ENCODE measurements around the gene BIK. TPM values are rescaled to one million over a fixed set of nuclear protein-coding genes. Genes with fewer than 3 reads are reported as not detected.
"Not testable (repeated sequence)": the region's sequence is repeated elsewhere in the genome, so short reads cannot be mapped to it uniquely, and the experiment has no call there.

BIK gene
- total RNA-seq, 2 experiments from 2014 or later: 0.64 to 1.8 TPM

- H3K4me1 Mint-ChIP-seq: peaks cover 8% of the 10 kb centered on the region
- POLR2A ChIA-PET: interaction anchor here (1.9 kb wide), 1 partner anchor 477 kb away, joined by 4 read pairs; the partner anchor contains the start of gene POLDIP3
- peaks cover 2% of the 10 kb centered on the region for H3K36me3 Mint-ChIP-seq
- H3K9me3 Mint-ChIP-seq: peaks cover 4% of the 10 kb centered on the region
- H3K4me3 Mint-ChIP-seq: no peak overlapping the region
- peaks cover 2% of the 10 kb centered on the region for H3K27me3 Mint-ChIP-seq
- ATAC-seq (ENCODE audit: low read depth) (no peak), DNase-seq (no peak)
- no peak overlapping the region for H3K27ac Mint-ChIP-seq
Observed at GRCh38 chr22:43092085-43092484, 18.5 kb upstream of the BIK start.

- no peak overlapping the region for H3K27ac Mint-ChIP-seq
- H3K4me3 Mint-ChIP-seq: no peak overlapping the region
- peaks cover 5% of the 10 kb centered on the region for H3K4me1 Mint-ChIP-seq
- ATAC-seq (ENCODE audit: low read depth) (no peak), DNase-seq (no peak)
- peaks cover 2% of the 10 kb centered on the region for H3K27me3 Mint-ChIP-seq
- H3K36me3 Mint-ChIP-seq: peaks cover 2% of the 10 kb centered on the region
- POLR2A ChIA-PET: no interaction called here
- H3K9me3 Mint-ChIP-seq: peaks cover 4% of the 10 kb centered on the region
Observed at GRCh38 chr22:43094085-43094484, 16.5 kb upstream of the BIK start.

- ATAC-seq (ENCODE audit: low read depth): no peak
- H3K4me3 Mint-ChIP-seq: no peak overlapping the region
- POLR2A ChIA-PET: no interaction called here
Observed at GRCh38 chr22:43094551-43094950, 16.0 kb upstream of the BIK start.

GRCh38 chr22:43096420-43096819 is 14.1 kb upstream of the BIK start:
- H3K27ac Mint-ChIP-seq: no peak overlapping the region
- POLR2A ChIA-PET: interaction anchor here (0.6 kb wide), 1 partner anchor 51 kb away, joined by 3 read pairs; no protein-coding TSS in a partner anchor

More at GRCh38 chr22:43094551-43094950, 16.0 kb upstream of the BIK start:
- peaks cover 4% of the 10 kb centered on the region for H3K9me3 Mint-ChIP-seq
- peaks cover 2% of the 10 kb centered on the region for H3K36me3 Mint-ChIP-seq
- H3K27ac Mint-ChIP-seq: no peak overlapping the region
- peaks cover 2% of the 10 kb centered on the region for H3K27me3 Mint-ChIP-seq
- H3K4me1 Mint-ChIP-seq: peaks cover 5% of the 10 kb centered on the region
- no peak for DNase-seq

GRCh38 chr22:43098356-43098755 is 12.2 kb upstream of the BIK start:
- POLR2A ChIA-PET: interaction anchor here (0.8 kb wide), 1 partner anchor 244 kb away, joined by 3 read pairs; no protein-coding TSS in a partner anchor
- no peak overlapping the region for H3K4me3 Mint-ChIP-seq
- ATAC-seq (ENCODE audit: low read depth) (no peak), DNase-seq (no peak)
- no peaks in the 10 kb centered on the region for H3K4me1 Mint-ChIP-seq
- peaks cover 4% of the 10 kb centered on the region for H3K9me3 Mint-ChIP-seq
- H3K36me3 Mint-ChIP-seq: peaks cover 2% of the 10 kb centered on the region
- H3K27ac Mint-ChIP-seq: no peak overlapping the region
- H3K27me3 Mint-ChIP-seq: no peaks in the 10 kb centered on the region

More at GRCh38 chr22:43096420-43096819, 14.1 kb upstream of the BIK start:
- Mint-ChIP-seq H3K27me3 (peaks cover 2% of the 10 kb centered on the region), H3K4me1 (peaks cover 3% of the 10 kb centered on the region), H3K9me3 (peaks cover 4% of the 10 kb centered on the region), H3K36me3 (peaks cover 2% of the 10 kb centered on the region), H3K4me3 (no peak overlapping the region)
- ATAC-seq (ENCODE audit: low read depth) (no peak), DNase-seq (no peak)

- POLR2A ChIA-PET: interaction anchor here (0.7 kb wide), 1 partner anchor 23 kb away, joined by 4 read pairs; no protein-coding TSS in a partner anchor
Observed at GRCh38 chr22:43099095-43099494, 11.5 kb upstream of the BIK start.

GRCh38 chr22:43100225-43100624 is 10.3 kb upstream of the BIK start:
- ATAC-seq (ENCODE audit: low read depth) (no peak), DNase-seq (no peak)
- H3K27ac Mint-ChIP-seq: no peak overlapping the region
- H3K27me3 Mint-ChIP-seq: no peaks in the 10 kb centered on the region
- peaks cover 4% of the 10 kb centered on the region for H3K9me3 Mint-ChIP-seq
- H3K36me3 Mint-ChIP-seq: peaks cover 2% of the 10 kb centered on the region
- H3K4me1 Mint-ChIP-seq: peaks cover 6% of the 10 kb centered on the region
- H3K4me3 Mint-ChIP-seq: no peak overlapping the region
- POLR2A ChIA-PET: no interaction called here

More at GRCh38 chr22:43099095-43099494, 11.5 kb upstream of the BIK start:
- DNase-seq: no peak
- Mint-ChIP-seq H3K27me3 (no peaks in the 10 kb centered on the region), H3K9me3 (peaks cover 4% of the 10 kb centered on the region), H3K4me3 (no peak overlapping the region), H3K27ac (no peak overlapping the region), H3K4me1 (peaks cover 5% of the 10 kb centered on the region), H3K36me3 (peaks cover 2% of the 10 kb centered on the region)
- ATAC-seq (ENCODE audit: low read depth): no peak

- H3K4me3 Mint-ChIP-seq: no peak overlapping the region
- DNase-seq: no peak
- H3K36me3 Mint-ChIP-seq: no peaks in the 10 kb centered on the region
- no peaks in the 10 kb centered on the region for H3K27me3 Mint-ChIP-seq
- no peak for ATAC-seq (ENCODE audit: low read depth)
- H3K9me3 Mint-ChIP-seq: no peaks in the 10 kb centered on the region
- peaks cover 6% of the 10 kb centered on the region for H3K4me1 Mint-ChIP-seq
- H3K27ac Mint-ChIP-seq: no peak overlapping the region
- POLR2A ChIA-PET: no interaction called here
Observed at GRCh38 chr22:43101306-43101705, 9.2 kb upstream of the BIK start.

- H3K27ac Mint-ChIP-seq, H3K4me3 Mint-ChIP-seq, H3K9me3 Mint-ChIP-seq, H3K27me3 Mint-ChIP-seq, POLR2A ChIA-PET, H3K36me3 Mint-ChIP-seq, H3K4me1 Mint-ChIP-seq, DNase-seq: not testable (repeated sequence)
- peak; percentile 50 for ATAC-seq (ENCODE audit: low read depth)
Observed at GRCh38 chr22:43104056-43104625, 6.4 kb upstream of the BIK start.

GRCh38 chr22:43104950-43105349 is 5.6 kb upstream of the BIK start:
- DNase-seq; H3K27ac Mint-ChIP-seq; H3K36me3 Mint-ChIP-seq; H3K4me3 Mint-ChIP-seq; H3K4me1 Mint-ChIP-seq; ATAC-seq (ENCODE audit: low read depth); POLR2A ChIA-PET; H3K9me3 Mint-ChIP-seq; H3K27me3 Mint-ChIP-seq: not testable (repeated sequence)

GRCh38 chr22:43106302-43106701 is 4.2 kb upstream of the BIK start:
- POLR2A ChIA-PET: no interaction called here
- ATAC-seq (ENCODE audit: low read depth): no peak

GRCh38 chr22:43109511-43109910 is 1.0 kb upstream of the BIK start:
- POLR2A ChIA-PET: interaction anchor here (0.6 kb wide), 1 partner anchor 356 kb away, joined by 4 read pairs; no protein-coding TSS in a partner anchor
- Mint-ChIP-seq H3K9me3 (no peaks in the 10 kb centered on the region), H3K4me3 (no peak overlapping the region), H3K27ac (no peak overlapping the region), H3K27me3 (peaks cover 28% of the 10 kb centered on the region), H3K4me1 (peaks cover 4% of the 10 kb centered on the region), H3K36me3 (no peaks in the 10 kb centered on the region)
- DNase-seq (no peak), ATAC-seq (ENCODE audit: low read depth) (no peak)

More at GRCh38 chr22:43106302-43106701, 4.2 kb upstream of the BIK start:
- Mint-ChIP-seq H3K4me3 (no peak overlapping the region), H3K36me3 (no peaks in the 10 kb centered on the region), H3K27me3 (peaks cover 12% of the 10 kb centered on the region), H3K27ac (no peak overlapping the region), H3K4me1 (peaks cover 9% of the 10 kb centered on the region), H3K9me3 (no peaks in the 10 kb centered on the region)
- no peak for DNase-seq

- POLR2A ChIA-PET: interaction anchor here (0.6 kb wide), 1 partner anchor 357 kb away, joined by 4 read pairs; no protein-coding TSS in a partner anchor
- Mint-ChIP-seq H3K4me1 (peaks cover 7% of the 10 kb centered on the region), H3K9me3 (no peaks in the 10 kb centered on the region), H3K27me3 (peaks cover 29% of the 10 kb centered on the region), H3K36me3 (no peaks in the 10 kb centered on the region), H3K27ac (no peak overlapping the region), H3K4me3 (peak overlapping the region; percentile 78)
- ATAC-seq (ENCODE audit: low read depth) (no peak), DNase-seq (no peak)
Observed at GRCh38 chr22:43109921-43110443, 568 bp upstream of the BIK start.
